Chondrocyte (in vitro differentiated cells): ENCODE measurements around the gene PPP1R16B. TPM values are rescaled to one million over a fixed set of nuclear protein-coding genes. Genes with fewer than 3 reads are reported as not detected.

Experiments
- DNase-seq: peaks from one replicate; pipeline ENCODE4 v3.0.0; 2021; ENCODE audit warnings: mixed read lengths, low spot score
- H3K27ac Mint-ChIP-seq: one replicate; pipeline ENCODE4 v1.8.0; 2021; ENCODE audit warnings: mild to moderate bottlenecking, moderate library complexity, mixed read lengths; ENCODE audit not compliant: unreplicated experiment
- H3K27me3 Mint-ChIP-seq: 2 replicates; pipeline ENCODE4 v1.8.0; 2021; ENCODE audit warnings: low read depth, mixed read lengths
- H3K36me3 Mint-ChIP-seq: 2 replicates; pipeline ENCODE4 v1.8.0; 2021; ENCODE audit warnings: low read depth, mixed read lengths
- H3K4me1 Mint-ChIP-seq: 2 replicates; pipeline ENCODE4 v1.8.0; 2021; ENCODE audit warnings: low read depth, mild to moderate bottlenecking, mixed read lengths
- H3K4me3 Mint-ChIP-seq: one replicate; pipeline ENCODE4 v1.8.0; 2021; ENCODE audit warnings: mild to moderate bottlenecking, moderate library complexity, mixed read lengths; ENCODE audit not compliant: unreplicated experiment
- H3K9me3 Mint-ChIP-seq: 2 replicates; pipeline ENCODE4 v1.8.0; 2021; ENCODE audit warnings: low read depth, mixed read lengths
- total RNA-seq: library from RNA; stranded (reverse); gene quantifications from 3 replicates; pipeline ENCODE4 v1.2.1, GENCODE V29; 2021
- TF ChIP-seq, protein P1 (sequence below): fragments of 200-600 bp; sonication (generic); IDR thresholded peaks from 2 replicates; pipeline ENCODE4 v1.5.0; 2021; ENCODE audit warnings: antibody characterized with exemption, mild to moderate bottlenecking, moderate library complexity

PPP1R16B gene
- total RNA-seq, 1 donor from 2014 or later, result not detected

DNA sequence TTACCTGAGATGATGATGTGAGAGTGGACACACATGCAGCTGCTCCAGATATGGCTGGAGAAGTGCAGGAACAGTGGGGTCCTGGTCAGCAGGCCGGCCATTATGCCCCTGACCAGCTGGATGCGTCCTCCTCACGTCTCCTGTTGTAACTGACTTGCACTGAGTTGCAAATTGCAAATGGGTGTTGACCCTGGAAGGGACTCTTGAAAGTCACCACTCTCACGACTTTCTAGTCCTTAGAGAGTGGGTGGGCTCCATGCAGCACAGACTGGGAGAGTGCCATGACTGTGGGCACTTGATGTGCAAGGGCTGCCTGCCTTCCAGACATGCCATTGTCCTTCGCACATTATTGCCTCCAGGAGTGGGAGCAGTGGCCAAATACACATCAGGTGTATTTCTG, 131.5 kb downstream of the PPP1R16B start:
- Mint-ChIP-seq H3K27ac (no peak overlapping the region), H3K4me1 (peaks cover 7% of the 10 kb centered on the region), H3K27me3 (no peaks in the 10 kb centered on the region), H3K4me3 (no peak overlapping the region), H3K36me3 (peaks cover 2% of the 10 kb centered on the region), H3K9me3 (no peaks in the 10 kb centered on the region)
- TF ChIP-seq, protein P1, sequence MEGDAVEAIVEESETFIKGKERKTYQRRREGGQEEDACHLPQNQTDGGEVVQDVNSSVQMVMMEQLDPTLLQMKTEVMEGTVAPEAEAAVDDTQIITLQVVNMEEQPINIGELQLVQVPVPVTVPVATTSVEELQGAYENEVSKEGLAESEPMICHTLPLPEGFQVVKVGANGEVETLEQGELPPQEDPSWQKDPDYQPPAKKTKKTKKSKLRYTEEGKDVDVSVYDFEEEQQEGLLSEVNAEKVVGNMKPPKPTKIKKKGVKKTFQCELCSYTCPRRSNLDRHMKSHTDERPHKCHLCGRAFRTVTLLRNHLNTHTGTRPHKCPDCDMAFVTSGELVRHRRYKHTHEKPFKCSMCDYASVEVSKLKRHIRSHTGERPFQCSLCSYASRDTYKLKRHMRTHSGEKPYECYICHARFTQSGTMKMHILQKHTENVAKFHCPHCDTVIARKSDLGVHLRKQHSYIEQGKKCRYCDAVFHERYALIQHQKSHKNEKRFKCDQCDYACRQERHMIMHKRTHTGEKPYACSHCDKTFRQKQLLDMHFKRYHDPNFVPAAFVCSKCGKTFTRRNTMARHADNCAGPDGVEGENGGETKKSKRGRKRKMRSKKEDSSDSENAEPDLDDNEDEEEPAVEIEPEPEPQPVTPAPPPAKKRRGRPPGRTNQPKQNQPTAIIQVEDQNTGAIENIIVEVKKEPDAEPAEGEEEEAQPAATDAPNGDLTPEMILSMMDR, result no peak
- DNase-seq, result no peak

DNA sequence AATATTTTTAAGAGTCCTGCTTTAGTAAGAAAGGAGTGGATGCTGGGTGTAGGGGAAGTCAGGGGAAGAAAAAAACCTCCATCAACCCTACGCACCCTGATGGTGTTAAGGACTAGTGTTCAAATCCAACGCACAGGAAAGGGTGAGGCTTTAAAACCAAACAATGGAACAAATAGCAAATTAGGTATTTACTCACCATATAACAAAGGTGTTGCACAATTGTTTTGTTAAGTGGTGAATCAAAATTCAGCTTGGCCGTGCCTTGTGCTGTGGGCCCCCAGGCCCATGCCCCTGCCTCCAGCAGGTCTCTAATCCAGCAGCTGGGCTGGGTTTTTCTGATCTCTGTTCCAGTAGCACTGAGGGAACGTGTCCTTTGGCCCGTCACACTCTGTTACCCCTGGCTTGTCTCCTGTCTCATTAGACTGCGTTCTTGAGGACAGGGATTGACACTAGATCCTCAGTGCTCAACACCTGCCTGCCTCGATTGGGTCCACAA, 132.5 kb downstream of the PPP1R16B start:
- H3K4me1 Mint-ChIP-seq, result peaks cover 7% of the 10 kb centered on the region
- TF ChIP-seq, protein P1, result no peak
- peaks cover 2% of the 10 kb centered on the region for H3K36me3 Mint-ChIP-seq
- no peak overlapping the region for H3K27ac Mint-ChIP-seq
- no peak overlapping the region for H3K4me3 Mint-ChIP-seq
- no peaks in the 10 kb centered on the region for H3K27me3 Mint-ChIP-seq
- DNase-seq, result no peak
- no peaks in the 10 kb centered on the region for H3K9me3 Mint-ChIP-seq

DNA sequence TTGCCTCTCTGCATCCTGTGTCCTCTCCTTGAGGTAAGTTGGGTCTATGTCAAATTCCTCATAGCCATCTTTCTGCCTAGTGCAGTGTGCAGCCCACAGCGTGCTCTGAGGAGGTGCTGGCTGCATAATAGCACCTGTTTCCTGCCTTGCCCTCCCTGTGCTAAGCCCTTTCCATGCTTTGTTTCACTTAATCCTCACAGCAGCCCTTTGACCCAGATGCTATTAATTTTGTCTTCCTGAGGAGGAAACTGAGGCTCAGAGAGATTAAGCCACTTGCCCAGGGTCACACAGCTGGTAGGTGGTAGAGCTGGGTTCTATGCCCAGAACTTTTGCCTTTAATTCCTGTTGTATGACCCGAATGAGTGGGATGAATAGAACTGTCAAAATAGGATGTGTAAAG, 134.2 kb downstream of the PPP1R16B start:
- no peaks in the 10 kb centered on the region for H3K9me3 Mint-ChIP-seq

DNA sequence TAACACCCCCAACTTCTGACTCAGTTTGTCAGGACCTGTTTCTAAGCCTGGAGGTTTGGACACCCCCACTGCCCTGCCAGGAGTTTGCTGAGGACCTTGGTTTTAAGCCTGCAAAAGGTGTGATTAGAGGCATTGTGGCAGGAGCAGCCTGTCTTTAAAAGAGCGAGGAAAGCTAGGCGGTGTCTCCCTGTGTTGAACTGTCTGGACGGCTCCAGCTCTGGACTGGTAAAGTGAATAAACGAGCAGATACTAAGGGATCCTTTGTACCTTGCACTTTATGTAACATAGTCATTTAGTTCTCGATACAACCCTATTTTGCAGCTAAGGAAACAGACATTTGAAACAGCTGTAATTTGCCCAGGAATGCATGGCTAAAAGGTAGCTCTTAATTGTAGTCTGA, 135.1 kb downstream of the PPP1R16B start:
- no peaks in the 10 kb centered on the region for H3K27me3 Mint-ChIP-seq
- TF ChIP-seq, protein P1, result no peak
- DNase-seq, result no peak
- H3K9me3 Mint-ChIP-seq, result no peaks in the 10 kb centered on the region
- no peak overlapping the region for H3K27ac Mint-ChIP-seq
- no peak overlapping the region for H3K4me3 Mint-ChIP-seq
- H3K36me3 Mint-ChIP-seq, result peaks cover 2% of the 10 kb centered on the region
- peaks cover 6% of the 10 kb centered on the region for H3K4me1 Mint-ChIP-seq

More for the DNA sequence above, 134.2 kb downstream of the PPP1R16B start:
- TF ChIP-seq, protein P1, result no peak
- no peak overlapping the region for H3K4me3 Mint-ChIP-seq
- H3K27ac Mint-ChIP-seq, result no peak overlapping the region
- peaks cover 2% of the 10 kb centered on the region for H3K36me3 Mint-ChIP-seq
- no peaks in the 10 kb centered on the region for H3K27me3 Mint-ChIP-seq
- H3K4me1 Mint-ChIP-seq, result peaks cover 7% of the 10 kb centered on the region
- DNase-seq, result no peak

DNA sequence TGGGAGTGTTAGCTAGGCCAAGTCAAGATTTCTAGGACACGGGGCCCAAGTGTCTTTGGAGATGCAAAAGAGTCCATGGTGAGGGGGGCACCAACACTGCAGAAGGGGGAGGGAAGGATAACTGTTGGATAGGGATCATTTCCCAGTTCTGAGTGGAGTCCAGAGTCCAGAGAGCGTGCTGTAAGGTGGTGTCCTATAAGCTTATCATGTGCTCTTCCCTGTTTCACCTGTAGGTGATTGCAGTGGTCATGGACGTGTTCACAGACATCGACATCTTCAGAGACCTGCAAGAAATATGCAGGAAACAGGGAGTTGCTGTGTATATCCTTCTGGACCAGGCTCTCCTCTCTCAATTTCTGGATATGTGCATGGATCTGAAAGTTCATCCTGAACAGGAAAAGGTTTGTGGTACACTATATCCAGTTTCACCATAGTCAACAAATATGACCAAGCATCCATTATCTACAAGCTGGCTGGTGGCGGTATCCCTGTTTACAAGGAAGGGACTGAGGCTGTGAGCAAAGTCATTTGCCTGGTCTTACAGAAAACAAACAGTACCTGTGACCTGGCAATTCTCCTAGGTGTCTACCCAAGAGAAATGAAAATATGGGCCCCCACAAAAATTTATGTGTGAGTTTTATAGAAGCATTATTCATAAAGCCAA, 136.4 kb downstream of the PPP1R16B start:
- Mint-ChIP-seq H3K27me3 (no peaks in the 10 kb centered on the region), H3K27ac (no peak overlapping the region), H3K36me3 (peaks cover 4% of the 10 kb centered on the region), H3K9me3 (no peaks in the 10 kb centered on the region), H3K4me1 (no peaks in the 10 kb centered on the region), H3K4me3 (no peak overlapping the region)
- TF ChIP-seq, protein P1, result no peak
- no peak for DNase-seq
